ENCODE data around the gene TM9SF1. TPM values are rescaled to one million over a fixed set of nuclear protein-coding genes. Genes with fewer than 3 reads are reported as not detected.
A peak's percentile ranks its signal among the peaks of the same experiment; 100 is the strongest.

TM9SF1 gene
- total and polyA plus RNA-seq, 9 of the 15 experiments (the other 6 are each of a cell fraction or from before 2014, with no cell fraction given) = 5.3 to 20.3 (median 11.8) TPM

- TF ChIP-seq SFPQ (IDR thresholded peaks at IDR 0.05; ENCODE audit: low read depth, low read length) (no peak), GTF2A2 (tag; IDR thresholded peaks at IDR 0.05) (no peak), KAT7 (CRISPR knock-in tag; IDR thresholded peaks at IDR 0.05; ENCODE audit: borderline replicate concordance) (peak; percentile 72; the same call in 1 of the 2 replicates), BDP1 (IDR thresholded peaks at IDR 0.05; ENCODE audit: insufficient read depth, insufficient read length) (no peak), SRSF1 (IDR thresholded peaks at IDR 0.05; ENCODE audit: low read depth, low read length) (no peak), ZNF707 (CRISPR knock-in tag; conservative IDR thresholded peaks at IDR 0.05) (no peak), HCFC1 (IDR thresholded peaks at IDR 0.05; ENCODE audit: low read depth, low read length) (no peak), HDAC6 (IDR thresholded peaks at IDR 0.05; ENCODE audit: low read depth, low read length) (no peak), L3MBTL2 (IDR thresholded peaks at IDR 0.05) (peak; percentile 46), SIX5 (IDR thresholded peaks at IDR 0.05; ENCODE audit: borderline replicate concordance in 1 of 2, insufficient read depth in 1 of 2, low read depth in 1 of 2, low read length in 2 of 2) (no peak), HMG20A (CRISPR knock-in tag; conservative IDR thresholded peaks at IDR 0.05) (no peak), MBD1 (CRISPR knock-in tag; IDR thresholded peaks at IDR 0.05) (no peak), SMAD4 (CRISPR knock-in tag; conservative IDR thresholded peaks at IDR 0.05) (peak; percentile 50; the same call in 1 of the 2 replicates), ZNF274 (IDR thresholded peaks at IDR 0.05; ENCODE audit: borderline replicate concordance, low read depth, low read length) (no peak), SREBF2 (CRISPR knock-in tag; IDR thresholded peaks at IDR 0.05) (no peak), CGGBP1 (CRISPR knock-in tag; IDR thresholded peaks at IDR 0.05) (no peak), ZNF436 (CRISPR knock-in tag; IDR thresholded peaks at IDR 0.05) (no peak), ZNF644 (tag; IDR thresholded peaks at IDR 0.05; ENCODE audit: low read depth) (no peak), SAFB2 (IDR thresholded peaks at IDR 0.05; ENCODE audit: borderline replicate concordance, low read depth, low read length, severe bottlenecking) (no peak), JUND (IDR thresholded peaks at IDR 0.05; ENCODE audit: borderline replicate concordance, low read depth, low read length) (peak; percentile 52; the same call in 1 of the 2 replicates), JUND (tag; IDR thresholded peaks at IDR 0.05; ENCODE audit: borderline replicate concordance, low read depth, low read length) (no peak; the same call in 2 of the 3 replicates)
- TF ChIP-seq, protein P1, sequence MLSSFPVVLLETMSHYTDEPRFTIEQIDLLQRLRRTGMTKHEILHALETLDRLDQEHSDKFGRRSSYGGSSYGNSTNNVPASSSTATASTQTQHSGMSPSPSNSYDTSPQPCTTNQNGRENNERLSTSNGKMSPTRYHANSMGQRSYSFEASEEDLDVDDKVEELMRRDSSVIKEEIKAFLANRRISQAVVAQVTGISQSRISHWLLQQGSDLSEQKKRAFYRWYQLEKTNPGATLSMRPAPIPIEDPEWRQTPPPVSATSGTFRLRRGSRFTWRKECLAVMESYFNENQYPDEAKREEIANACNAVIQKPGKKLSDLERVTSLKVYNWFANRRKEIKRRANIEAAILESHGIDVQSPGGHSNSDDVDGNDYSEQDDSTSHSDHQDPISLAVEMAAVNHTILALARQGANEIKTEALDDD (IDR thresholded peaks at IDR 0.05) = no peak
These were observed 34.1 kb downstream of the TM9SF1 start, which contains the start of gene IRF9 (continued) for GRCh38 chr14:24160850-24161804.
